NCI-H2196 (cell line): ENCODE data around the gene ALK.

Source experiments
- DNase-seq: peaks from one replicate; lab custom pipeline; 2025; ENCODE audit not compliant: unreplicated experiment; lab: John Stamatoyannopoulos, UW

ALK gene

DNA sequence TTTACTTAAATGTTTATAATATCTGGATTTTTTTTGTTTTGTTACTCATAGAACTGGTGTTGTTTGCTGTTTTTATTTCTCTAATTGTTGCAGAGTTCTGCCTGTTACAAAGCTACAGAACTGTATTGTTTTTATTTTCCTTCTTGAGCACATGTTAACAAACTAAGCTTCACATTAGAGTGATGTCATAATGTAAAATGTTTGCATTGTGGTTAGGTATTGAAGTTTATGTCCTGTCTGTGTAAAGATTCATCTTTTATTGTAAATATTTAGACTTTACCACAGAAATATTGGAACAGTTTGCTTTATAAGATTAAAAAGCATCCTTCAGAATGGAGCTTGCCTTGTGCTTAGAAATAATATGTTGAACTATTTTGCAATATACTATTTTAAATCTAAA lies 738.5 kb downstream of the ALK start:
- DNase-seq, result no peak

- DNase-seq, result no peak
These were observed 739.1 kb downstream of the ALK start for GRCh38 chr2:29182334-29182733.

DNA sequence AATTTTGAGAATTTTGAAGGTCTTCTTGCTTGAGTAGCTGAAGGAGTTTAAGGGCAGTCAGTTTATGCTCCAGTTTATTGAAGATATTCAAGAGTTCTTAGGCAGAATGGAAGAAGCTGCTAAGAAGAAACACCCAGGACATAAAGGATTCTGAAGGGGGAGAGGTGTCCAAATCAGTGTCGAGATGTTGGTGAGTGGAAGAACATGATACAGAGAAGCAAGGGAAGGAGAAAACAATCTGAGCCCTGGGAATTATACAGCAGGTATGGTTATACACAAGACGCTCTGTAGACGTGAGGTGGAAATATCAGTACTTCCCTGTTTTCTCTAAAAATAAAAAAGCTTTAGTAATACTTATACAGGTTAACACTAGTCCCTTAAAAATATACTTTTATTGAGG lies 746.0 kb downstream of the ALK start:
- DNase-seq, result no peak

GRCh38 chr2:29174937-29175336 lies 746.4 kb downstream of the ALK start:
- no peak for DNase-seq

DNA sequence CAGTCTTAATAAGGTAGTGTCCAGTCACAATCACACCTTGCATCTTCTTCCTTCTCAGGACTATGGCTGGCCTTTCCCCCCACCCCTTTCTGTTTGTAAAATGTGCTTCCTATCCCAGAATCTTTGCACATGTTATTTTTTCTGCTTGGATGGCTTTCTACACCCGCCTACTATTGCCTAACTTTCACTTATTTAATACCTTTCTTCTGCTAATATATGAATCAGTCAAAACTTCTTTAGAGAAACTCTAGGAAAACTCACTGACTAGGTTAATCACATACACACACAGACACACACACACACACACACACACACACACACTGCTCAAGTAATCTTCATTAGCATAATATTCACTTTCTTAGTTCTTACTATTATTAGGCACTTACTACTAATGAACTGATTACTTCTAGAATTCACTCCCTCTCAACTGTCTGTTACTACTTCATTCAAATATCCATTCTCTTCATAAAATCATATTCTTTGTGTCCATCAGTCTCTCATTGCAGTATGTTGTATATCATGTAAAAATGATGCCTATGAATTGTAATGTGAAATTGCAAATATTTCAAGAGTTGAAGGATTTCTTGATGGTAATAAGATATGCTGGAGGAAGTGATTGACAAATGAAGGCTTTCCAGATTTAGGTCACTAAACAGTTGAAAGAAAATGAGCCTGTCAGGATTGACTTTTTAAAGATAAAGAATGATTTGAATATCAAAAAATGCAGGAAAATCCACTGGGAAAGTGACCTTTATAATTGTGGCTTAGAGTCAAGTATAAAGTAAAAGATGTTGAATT lies 754.9 kb downstream of the ALK start:
- DNase-seq, result no peak

DNA sequence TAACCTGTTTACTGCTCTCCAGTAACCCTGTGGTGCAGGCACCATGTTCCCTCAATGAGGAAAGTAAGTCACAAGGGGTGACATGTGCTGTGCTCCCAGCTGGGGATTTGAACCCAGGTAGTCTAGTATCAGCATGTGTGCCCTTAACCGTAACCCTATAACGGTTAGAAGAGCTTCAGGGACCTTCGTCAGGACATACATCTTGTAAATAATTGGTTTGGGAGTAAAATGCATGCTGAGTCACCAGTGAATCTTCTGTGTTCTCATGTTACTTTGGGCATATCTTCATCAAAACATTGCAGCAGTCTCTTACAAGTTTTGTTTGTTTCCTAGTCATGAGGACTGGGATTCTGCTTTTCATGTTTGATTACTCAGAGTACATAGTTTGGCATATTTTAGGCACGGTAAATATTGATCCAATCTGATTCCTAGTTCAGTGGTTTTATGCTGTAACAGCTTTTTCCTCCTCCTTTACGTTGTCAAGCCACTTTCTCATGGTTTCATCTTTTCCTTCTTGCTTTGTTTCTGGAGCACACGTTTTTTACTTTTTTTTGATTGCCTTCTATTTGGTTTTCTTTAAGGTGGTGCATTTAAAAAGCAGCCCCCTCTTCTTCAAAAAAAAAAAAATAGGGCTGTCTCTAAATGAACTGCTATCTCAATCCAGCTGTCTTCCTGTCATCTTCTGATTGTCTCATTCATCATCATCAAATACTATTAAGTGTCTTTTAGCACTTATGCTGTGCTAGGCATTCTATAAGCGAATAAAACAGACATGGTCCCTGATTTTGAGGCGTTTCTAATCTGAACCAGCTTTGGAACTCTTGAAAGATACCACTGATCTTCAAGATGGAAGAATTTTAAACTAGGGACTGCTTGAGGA lies 755.8 kb downstream of the ALK start:
- no peak for DNase-seq

DNA sequence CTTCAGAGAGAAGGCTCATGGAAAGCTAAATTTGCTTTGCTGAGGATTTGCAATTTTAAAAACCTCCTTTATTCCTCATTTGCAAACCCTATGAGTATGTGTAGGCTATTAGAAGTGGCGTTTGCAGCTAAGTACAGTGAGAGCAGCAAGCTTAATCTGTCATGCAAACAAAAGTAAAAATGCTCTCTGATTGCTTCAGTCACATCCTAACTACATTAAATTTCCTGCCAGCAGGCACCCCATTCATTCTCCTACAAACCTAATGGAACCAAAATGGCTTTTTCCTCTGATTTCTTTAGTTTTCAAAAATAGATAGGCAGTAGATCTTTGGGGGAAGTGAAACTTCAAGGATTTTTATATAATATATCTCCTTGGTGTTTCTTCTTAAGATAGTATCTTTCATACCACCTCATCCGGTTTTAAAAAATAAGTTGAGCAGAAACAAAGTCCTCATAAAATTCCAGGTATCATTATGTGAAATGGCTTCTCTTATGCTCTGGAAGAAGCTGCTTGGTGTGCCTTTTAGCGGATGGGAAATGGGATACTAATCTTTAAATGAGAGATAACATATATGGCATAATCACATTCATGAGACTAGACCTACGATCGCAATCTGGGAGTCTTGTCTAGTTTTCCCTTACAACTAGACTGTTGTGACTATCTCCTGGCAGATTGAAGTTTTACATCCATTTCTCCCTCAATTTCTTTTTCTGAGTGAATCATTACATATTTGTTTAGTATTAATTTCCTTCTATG lies 757.1 kb downstream of the ALK start:
- DNase-seq, result no peak

DNA sequence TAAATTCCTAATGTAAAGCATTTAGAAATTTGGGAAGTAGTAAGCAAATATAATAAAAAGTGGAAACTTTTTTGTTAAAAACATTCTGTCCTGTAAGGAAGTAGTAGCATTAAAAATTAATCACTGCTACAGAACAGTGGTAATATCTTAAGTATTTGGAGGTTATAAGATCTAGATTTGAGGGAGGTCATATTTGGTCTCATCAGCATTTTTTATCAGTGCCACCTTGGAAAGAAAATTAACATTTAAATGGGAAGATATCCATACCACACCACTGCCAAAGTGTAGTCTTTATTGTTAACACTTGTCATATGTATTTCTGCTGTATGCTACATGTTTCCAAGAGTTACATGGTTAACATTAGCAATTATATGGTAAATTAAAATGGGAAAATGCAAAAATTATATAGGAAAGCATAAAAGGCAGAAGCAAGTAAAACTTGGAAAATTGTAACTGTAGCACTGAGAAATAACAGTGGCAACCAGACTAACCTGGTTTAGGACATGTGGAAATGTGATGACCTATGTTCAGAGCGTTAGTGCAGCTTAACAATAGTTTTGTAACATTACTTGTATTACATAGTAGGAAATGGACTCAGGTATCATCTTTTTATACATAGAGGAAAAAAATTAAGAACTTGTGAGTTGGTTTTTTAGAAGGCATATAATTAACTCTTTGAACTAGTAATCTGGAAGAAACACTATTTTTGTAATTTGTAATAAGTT lies 759.0 kb downstream of the ALK start:
- DNase-seq, result no peak

GRCh38 chr2:29160184-29160583 lies 761.2 kb downstream of the ALK start:
- DNase-seq, result no peak

GRCh38 chr2:29159125-29159524 lies 762.3 kb downstream of the ALK start:
- no peak for DNase-seq

DNA sequence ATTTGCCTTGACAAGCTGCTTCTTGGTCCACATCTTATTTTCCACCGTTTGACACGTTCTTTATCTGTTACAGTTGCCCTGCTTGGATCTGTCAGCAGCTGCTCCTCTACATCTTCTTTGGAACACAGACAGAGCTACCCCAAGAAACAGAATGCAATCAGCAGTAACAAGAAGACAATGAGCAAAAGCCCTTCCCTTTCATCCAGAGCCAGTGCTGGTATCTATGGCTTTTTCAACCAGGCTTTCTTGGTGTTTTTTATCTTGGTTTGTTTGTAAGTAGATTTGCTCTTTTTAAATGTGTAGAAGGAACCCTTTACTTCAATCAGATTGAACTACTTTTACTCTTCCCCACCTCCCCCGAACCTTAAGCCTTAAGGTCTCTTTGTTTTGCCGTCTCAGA lies 764.3 kb downstream of the ALK start:
- DNase-seq, result no peak

GRCh38 chr2:29155578-29155977 lies 765.8 kb downstream of the ALK start:
- no peak for DNase-seq

DNA sequence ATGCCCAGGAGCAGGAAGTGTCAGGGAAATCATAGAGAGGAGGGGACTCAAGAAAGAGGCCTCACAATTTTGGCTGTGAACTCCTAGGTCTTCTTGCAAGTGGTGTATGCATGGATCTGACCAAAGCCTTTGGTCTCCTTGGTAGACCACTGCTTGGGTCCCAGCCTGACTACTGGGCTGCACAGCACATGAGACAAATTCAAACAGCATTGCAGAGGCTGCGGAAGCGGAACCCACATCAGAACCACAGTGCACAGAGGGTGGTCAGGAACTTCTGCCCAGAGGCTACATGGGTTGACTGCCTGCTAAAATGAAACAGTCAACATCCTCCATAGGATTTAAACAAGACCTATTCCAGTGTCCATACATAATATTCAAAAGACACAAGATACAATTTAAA lies 766.8 kb downstream of the ALK start:
- DNase-seq, result no peak

DNA sequence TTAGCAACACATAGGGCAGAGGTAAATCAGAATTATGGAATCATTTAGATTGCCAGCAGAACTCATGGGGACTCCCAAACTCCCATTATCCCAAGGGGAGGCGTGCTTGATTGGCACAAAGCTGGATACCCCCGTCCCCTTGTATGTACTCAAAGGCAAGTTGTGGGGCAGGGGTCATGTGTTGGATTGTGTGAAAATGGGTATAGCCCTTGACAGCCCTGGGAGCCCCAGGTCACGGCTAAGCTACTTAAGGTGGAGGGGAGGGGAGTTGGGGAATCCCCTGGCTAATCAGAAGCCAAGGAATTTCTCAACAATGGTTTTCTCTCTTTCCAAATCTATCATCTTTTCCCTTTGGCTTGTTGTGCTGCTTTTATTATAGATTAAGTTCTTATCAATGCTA lies 773.4 kb downstream of the ALK start:
- DNase-seq, result no peak

GRCh38 chr2:29146197-29146596 lies 775.2 kb downstream of the ALK start:
- DNase-seq, result no peak

GRCh38 chr2:29143657-29144056 lies 777.7 kb downstream of the ALK start:
- DNase-seq, result no peak
